T47D (cell line): ENCODE measurements around the gene ST3GAL4.
A peak's percentile ranks its signal among the peaks of the same experiment; 100 is the strongest.
"Not testable (repeated sequence)": the region's sequence is repeated elsewhere in the genome, so short reads cannot be mapped to it uniquely, and the experiment has no call there.

ENCODE experiments used
- DNase-seq, 2 experiments: peaks; one replicate each; pipeline versions ENCODE4 v3.0.0 to v3.0.0-alpha.2; 2011 to 2012; ENCODE audit warnings: low read depth in 1 of 2, low spot score in 1 of 2
- JUND ChIP-seq: IDR thresholded peaks from 2 replicates; pipeline ENCODE4 v1.6.1; 2012; ENCODE audit warnings: low read depth
- in situ Hi-C: cut with HindIII; loops from 2 replicates; pipeline ENCODE4 v1.10.0; 2016; ENCODE audit warnings: low sequenced_read_pairs, low pct_unique_long_range_greater_than_20kb

ST3GAL4 gene, protein sequence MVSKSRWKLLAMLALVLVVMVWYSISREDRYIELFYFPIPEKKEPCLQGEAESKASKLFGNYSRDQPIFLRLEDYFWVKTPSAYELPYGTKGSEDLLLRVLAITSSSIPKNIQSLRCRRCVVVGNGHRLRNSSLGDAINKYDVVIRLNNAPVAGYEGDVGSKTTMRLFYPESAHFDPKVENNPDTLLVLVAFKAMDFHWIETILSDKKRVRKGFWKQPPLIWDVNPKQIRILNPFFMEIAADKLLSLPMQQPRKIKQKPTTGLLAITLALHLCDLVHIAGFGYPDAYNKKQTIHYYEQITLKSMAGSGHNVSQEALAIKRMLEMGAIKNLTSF

DNA sequence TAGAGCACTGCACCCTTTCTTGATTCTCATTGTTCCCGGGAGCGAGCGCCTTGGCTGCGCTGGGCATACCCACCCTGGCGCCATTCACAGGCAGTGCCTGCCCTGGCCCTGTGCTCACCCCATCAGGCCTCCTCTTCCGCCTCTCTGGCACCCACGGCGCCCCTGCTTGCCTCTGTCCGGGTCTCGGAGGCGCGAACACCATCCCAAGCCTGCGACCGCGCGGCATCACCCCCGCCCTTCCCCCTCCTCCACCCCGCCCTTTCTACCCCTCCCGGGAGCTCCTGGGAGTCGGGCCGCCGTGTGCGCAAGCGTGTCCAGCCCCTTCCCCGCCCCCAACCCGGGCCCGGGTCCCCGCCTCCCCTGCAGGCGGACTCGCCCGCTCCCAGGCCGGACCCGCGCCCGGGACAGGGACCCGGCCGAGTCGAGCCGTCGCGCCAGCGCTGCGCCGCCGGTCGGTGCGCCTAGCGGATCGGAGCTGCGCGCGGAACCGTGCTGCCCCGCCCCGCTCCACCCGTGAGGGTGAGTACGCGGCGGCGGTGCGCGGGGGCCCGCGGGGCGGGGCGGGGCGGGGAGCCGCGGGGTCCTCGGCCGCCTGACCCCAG is at the start of gene ST3GAL4:
ST3GAL4 (plus strand) TSS at position 363 of the 602 bp plus-strand sequence. CDS start 50,470 bp downstream, outside the sequence.
- TF ChIP-seq JUND, result no peak
- DNase-seq, result peak; percentile 88 to 97
- in situ Hi-C loops, result no loop called here

DNA sequence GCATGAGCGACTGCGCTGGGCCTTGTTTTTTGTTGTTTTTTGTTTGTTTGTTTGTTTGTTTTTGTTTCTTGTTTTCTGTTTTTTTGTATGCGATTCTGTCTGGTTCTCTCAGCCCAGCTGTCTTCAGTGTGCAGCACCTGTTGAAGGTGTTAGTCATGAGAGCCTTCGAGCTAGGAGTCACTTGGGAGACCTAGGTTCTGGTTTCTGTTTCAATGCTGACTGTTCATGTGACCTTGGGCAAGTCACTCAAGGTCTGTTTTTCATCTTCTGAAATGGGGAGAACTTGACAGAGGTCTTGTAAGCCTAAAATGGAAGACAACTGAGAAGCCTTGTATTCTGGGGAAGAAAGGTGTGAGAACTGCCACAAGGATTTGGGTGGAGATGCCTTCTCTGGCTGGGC is 49.8 kb upstream of the ST3GAL4 start:
- no peak for DNase-seq
- in situ Hi-C loops, result no loop called here
- TF ChIP-seq JUND, result no peak

DNA sequence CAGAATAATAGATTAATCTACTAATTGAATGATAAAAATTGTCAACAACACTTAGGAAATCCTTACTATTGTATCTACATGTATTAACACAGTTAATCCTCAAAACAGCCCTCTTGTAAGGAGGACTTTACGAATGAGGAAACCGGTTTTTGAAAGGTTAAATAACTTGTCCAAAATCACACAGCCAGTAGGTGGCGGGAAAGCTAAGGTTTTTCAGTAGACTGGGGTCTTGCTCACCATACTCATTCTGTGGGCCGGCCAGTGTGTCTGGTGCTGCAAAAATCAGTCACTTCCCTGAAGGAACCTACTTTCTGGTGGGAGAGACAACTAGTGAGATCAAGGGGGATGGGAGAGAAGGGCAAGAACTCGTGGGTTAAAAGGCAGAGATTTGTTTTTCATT is 47.8 kb upstream of the ST3GAL4 start:
- TF ChIP-seq JUND, result no peak
- in situ Hi-C loops, result no loop called here
- DNase-seq, result peak in 1 of 2 experiments; percentile 69

DNA sequence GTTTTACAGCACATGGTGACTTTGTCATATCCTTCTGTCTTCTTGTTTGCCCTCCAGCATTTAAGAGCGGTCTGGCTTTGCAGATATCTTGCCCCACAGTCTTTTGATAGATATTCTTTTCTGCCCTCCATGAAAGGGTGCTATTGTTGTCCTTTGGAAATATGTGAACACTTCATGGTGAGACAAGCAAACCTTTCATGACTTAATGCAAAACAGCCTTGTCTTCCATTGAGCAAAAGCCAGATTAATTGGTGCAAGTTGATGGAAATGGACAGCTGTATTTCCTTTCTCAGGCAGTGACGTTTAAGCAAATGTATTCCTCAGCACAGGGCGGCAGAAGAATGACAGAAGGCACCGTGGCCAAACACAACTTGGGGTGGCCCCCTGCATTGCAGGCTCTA is 47.2 kb upstream of the ST3GAL4 start:
- no peak for DNase-seq
- in situ Hi-C loops, result no loop called here
- no peak for TF ChIP-seq JUND

DNA sequence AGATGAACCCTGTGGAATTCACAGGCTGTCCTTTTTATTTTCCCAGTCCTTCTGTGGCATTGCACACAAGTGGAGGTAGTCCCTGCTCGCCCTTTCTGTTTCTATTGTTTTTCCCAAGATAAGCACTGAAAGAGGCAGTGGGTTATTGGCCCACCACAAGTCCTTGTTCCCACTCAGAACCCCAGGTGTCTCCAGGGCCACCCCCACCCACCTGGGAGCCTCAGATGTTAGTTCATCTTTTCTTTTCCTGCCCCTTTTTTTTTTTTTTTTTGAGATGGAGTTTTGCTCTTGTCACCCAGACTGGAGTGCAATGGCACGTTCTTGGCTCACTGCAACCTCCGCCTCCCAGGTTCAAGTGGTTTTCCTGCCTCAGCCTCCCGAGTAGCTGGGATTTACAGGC is 46.7 kb upstream of the ST3GAL4 start:
- in situ Hi-C loops, DNase-seq: not testable (repeated sequence)

DNA sequence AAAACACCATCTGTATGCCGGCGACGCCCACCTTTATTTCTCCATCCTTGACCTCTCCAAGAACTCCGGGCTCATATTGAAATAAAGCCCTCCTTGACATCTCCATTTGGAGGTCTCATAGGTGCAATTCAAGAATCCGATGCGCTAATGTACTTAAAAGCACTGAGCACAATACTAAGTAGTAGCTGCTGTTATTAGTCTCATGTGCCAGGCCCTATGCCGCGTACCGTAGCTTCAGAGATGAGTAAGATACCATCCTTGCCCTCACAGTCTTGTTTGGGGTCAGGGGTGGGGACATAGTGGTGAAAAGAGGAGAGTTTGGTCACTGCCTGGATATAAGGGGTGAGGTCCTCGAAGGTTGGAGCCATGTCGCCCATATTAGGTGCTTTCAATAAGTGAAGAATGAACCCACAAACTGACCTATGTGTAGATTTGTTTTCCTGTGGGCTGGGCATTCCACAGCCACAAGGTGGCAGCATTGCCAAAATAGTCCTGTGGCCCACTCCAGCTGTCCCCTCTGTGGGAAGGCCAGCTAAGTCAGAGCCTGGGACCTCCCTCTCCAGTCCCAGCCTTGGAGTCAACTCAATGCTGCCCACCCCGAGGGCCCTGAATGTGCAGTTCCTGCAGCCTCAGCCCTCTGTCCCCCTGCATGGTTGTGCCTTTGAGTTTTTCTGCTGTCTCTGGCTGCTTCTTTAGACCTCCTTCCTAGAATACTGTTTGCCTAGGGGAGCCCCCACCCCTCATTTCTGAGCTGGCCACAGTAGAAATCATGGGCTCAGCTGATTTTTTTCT is 45.1 kb upstream of the ST3GAL4 start:
- in situ Hi-C loops, result no loop called here
- peak; percentile 83 to 88 for DNase-seq
- TF ChIP-seq JUND, result no peak

DNA sequence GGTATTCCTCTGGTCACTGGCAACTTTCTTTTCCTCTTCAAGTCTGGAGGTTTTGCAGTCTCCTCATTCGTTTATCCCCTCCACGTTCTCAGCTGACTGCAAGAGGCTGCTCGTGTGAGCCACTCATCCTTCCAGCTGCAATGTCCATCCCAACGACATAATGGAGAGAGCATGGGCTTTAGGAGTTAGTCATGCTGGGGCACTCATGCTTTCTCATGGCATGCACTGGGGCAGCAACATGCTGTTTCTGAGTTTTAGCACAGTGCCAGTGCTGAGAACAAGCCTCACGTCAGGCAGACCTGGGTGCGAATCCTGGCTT is 44.5 kb upstream of the ST3GAL4 start:
- TF ChIP-seq JUND, result no peak

DNA sequence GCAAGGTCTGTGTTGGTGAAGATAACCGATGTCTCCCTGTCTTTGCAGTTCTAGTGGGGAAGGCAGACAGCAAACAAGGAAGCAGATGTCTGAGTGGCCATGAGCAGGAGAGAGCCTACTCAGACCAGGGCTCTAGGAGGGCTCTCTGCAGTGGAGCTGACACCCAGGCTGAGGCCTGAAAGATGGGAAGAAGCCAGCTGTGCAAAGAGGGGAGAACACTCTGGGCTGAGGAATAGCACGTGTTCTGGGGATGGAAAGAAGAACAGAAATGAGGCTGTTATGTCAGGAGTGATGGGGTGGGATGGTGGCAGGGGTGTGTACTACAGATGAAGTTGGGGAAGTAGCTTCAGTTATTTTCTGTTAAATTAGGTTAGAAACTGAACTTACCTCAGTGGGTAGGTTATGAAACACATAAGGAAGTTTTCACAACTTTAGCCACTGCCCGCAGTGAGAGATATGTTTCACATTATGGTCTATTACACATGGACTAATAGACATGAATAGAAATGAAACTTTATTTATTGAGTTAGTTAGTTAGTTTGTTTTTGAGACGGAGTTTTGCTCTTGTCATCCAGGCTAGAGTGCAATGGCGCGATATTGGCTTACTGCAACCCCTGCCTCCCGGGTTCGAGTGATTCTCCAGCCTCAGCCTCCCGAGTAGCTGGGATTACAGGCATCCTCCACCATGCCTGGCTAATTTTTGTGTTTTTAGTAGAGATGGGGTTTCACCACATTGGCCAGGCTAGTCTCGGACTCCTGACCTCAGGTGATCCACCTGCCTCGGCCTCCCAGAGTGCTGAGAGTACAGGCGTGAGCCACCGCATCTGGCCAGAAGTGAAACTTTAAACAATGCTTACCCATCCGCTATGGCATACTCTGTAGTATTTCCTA is 43.8 kb upstream of the ST3GAL4 start:
- TF ChIP-seq JUND, result no peak
- in situ Hi-C loops, result no loop called here
- no peak for DNase-seq

More for the DNA sequence above, 44.5 kb upstream of the ST3GAL4 start:
- in situ Hi-C loops, result no loop called here
- DNase-seq, result no peak

DNA sequence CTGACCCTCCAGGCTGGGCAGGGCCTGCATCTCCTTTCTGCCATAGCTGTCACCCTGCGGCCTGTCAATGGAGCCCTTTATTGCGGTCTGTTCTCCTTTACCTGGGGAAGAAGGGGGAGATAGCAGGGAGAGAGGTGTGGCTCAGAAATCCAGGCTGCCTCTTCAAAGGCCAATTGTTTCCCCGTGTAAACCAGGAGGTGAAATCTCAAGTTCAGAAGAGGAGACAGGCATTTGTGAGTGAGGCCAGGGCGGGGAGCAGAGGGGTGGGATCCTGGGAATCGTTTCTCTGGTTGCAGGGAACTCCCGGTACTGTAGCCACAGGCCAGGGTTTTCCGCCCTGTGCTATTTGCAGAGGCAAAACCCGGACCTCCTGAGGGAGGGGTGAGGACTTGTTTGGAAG is 42.5 kb upstream of the ST3GAL4 start:
- TF ChIP-seq JUND, result no peak
- in situ Hi-C loops, result no loop called here

DNA sequence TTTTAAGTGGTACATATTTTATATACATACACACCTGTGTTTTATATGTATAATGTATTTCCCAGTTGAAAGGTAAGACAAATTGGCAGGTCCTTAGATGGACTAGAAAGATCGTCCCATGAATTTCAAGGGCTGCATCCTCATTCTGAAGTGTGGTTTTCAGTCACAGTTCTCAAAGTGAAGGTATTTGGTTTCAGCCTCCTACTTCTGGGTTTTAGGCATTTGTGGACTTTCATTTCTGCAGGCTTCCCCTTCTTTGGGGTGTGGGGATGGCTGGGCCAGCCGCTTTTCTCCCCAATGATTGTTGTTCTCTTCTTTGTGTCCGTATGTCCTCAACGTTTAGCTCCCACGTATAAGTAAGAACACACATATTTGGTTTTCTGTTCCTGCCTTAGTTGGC is 41.7 kb upstream of the ST3GAL4 start:
- TF ChIP-seq JUND, result no peak
- in situ Hi-C loops, result no loop called here

More for the DNA sequence above, 42.5 kb upstream of the ST3GAL4 start:
- DNase-seq, result no peak

DNA sequence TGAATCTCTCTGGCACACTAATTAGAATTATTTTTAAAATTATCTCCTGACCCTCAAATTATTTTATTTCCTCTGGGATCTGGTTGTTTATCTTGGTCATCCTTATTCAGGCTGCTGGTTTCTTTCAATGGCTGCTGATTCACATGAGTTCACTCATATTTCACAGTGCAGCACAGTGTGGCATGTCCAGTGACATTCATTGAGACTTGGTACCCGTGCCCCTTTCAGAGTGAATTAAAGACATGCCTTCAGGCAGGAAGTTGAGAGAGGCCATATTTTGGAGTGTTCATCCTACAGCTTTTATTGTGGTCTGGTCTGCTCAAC is 38.1 kb upstream of the ST3GAL4 start:
- TF ChIP-seq JUND, result no peak
- in situ Hi-C loops, result no loop called here
- no peak for DNase-seq

More for the DNA sequence above, 41.7 kb upstream of the ST3GAL4 start:
- DNase-seq, result no peak
